Activated CD4-positive, CD25-positive, alpha-beta regulatory T cell treated with anti-CD3 and anti-CD28 coated beads, Interleukin-2, amount 50 U/mL, for 24 hours (primary cell): ENCODE data around the gene XBP1.
"Not testable (repeated sequence)": the region's sequence is repeated elsewhere in the genome, so short reads cannot be mapped to it uniquely, and the experiment has no call there.

ENCODE experiments used
- ATAC-seq, 2 donors: fragments of 150-1000 bp; cut with Tn5 transposase; one replicate each; pipeline ENCODE4 v1.10.0; 2021; ENCODE audit warnings: mild to moderate bottlenecking in 1 of 2, moderate library complexity in 1 of 2

The XBP1 gene

DNA sequence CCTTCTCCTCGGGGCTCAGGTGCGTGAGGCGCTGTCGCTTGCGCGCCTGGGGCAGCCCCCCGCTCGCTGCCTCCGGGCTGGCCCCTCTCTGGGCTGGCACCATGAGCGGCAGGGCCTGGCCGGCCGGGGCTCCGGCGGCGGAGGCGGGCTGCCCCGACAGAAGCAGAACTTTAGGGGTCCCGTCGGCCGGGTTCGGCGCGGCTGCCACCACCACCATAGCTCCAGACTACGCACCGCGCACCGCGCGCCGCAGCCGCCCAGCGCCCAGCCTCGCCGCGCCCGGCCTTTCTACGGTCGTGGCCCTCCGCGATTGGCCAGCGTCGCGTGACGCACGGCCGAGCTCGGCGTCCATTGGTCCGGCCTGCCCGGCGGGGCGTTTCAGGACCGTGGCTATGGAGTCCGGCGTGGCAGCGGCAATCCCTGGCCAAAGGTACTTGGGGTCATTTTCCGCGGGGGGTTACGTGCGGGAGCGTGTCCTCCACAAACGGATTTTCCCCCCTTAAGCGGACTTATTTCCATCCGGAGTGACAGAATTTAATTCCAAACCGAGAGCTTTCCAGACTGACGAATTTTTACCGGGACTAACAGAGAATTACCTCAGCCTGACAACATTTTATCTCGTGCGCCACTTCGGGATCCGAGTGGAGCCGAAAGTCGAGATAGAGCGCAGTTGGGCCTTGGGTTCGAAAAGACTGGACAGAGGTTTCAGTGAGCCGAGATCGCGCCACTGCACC is at the start of gene XBP1:
TSS of gene XBP1 (minus strand) at position 262 of the 734 bp plus-strand sequence.
- ATAC-seq: peak; percentile 88 to 94

- no peak for ATAC-seq
Measured at GRCh38 chr22:28846994-28847393, 46.6 kb upstream of the XBP1 start.

DNA sequence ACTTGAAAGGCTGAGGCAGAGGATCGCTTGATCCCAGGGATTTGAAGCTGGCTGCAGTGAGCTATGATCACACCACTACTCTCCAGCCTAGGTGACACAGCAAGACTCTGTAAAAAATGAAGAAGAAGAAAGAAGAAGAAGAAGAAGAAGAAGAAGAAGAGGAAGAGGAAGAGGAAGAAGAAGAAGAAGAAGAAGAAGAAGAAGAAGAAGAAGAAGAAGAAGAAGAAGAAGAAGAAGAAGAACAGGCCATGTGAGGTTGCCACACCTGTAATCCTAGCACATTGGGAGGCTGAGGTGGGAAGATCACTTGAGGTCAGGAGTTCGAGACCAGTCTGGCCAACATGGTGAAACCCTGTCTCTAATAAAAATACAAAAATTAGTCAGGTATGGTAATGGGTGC is 43.9 kb upstream of the XBP1 start:
- ATAC-seq: not testable (repeated sequence)

DNA sequence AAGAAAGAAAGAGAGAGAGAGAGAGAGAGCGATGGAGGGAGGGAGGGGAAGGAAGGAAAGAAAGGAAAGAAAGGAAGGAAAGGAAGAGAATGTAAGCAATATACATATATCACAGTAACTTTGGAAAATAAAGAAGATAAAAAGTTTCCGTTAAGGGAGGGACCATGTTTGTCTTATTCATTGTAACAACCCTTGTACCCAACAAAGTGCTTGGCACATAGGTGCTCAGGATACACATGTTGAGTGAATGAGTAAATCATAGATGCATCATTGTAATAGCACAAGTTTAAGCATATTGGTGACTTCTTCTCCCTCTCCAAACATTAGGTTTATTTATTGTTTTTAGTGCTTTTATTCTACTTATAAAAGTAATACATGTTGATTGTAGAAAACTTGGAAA is 43.3 kb upstream of the XBP1 start:
- ATAC-seq: no peak

DNA sequence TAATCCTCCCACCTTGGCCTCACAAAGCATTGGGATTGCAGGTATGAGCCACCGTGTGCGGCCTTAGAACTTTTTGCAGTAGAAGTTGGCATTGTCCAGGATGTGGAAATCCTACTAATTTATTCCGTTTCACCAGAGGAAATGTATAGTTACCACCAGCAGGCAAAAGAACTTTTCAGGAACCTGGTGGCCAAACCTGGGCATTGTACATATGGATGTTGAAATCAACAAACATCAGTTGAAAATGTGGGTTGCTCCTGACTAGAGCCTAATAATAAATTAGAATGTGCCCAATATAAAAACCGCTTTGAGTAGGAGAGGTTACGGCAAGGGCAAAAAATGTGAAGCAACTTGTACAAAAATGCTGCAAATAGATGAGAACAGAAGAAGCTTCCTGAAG is 40.7 kb upstream of the XBP1 start:
- ATAC-seq: no peak

GRCh38 chr22:28838971-28839370 is 38.6 kb upstream of the XBP1 start:
- ATAC-seq: no peak

DNA sequence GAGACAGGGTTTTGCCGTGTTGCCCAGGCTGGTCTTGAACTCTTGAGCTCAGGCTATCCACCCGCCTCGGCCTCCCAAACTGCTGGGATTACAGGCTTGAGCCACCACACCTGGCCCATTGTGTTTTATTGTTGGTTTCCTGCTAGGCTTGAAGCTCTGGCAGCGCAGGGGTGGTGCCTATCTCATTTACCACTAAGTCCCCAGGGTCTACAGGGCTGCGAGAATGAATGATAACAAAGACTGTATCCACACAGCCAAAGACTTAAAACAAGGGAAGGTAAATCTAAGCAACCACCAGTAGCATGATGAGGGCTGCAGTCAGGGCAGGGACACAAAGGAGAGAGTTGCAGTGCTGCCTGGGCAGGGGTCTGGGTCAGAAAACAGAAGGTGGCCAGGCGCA is 37.3 kb upstream of the XBP1 start:
- ATAC-seq: no peak

GRCh38 chr22:28835630-28836189 is 35.3 kb upstream of the XBP1 start:
- ATAC-seq: no peak

DNA sequence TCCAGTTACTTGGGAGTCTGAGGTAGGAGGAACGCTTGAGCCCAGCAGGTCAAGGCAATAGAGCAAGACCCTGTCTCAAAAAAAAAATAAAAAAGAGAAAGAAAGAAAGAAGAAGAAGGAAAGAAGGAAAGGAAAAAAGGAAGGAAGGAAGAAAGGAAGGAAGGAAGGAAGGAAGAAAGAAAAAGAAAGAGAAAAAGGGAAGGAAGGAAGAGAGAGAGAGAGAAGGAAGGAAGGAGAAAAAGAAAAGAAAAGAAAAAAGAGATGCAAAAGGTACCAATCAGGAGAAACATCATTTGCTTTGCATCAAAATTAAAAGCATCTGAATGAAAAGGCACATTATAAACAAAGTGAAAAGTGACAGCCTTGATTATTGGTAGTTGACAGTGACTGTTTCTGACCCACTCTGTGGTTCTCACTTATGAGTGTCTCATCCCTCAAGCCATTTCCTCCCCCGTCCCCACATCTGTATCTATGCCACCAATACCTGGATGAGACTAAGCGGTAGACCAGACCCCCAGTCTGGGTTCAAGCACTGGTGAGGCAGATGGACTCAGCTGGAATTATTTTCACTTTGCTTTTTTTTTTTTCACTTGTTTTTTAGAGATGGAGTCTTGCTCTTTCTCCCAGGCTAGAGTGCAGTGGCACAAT is 33.0 kb upstream of the XBP1 start:
- no peak for ATAC-seq

GRCh38 chr22:28832731-28833130 is 32.4 kb upstream of the XBP1 start:
- ATAC-seq: no peak

DNA sequence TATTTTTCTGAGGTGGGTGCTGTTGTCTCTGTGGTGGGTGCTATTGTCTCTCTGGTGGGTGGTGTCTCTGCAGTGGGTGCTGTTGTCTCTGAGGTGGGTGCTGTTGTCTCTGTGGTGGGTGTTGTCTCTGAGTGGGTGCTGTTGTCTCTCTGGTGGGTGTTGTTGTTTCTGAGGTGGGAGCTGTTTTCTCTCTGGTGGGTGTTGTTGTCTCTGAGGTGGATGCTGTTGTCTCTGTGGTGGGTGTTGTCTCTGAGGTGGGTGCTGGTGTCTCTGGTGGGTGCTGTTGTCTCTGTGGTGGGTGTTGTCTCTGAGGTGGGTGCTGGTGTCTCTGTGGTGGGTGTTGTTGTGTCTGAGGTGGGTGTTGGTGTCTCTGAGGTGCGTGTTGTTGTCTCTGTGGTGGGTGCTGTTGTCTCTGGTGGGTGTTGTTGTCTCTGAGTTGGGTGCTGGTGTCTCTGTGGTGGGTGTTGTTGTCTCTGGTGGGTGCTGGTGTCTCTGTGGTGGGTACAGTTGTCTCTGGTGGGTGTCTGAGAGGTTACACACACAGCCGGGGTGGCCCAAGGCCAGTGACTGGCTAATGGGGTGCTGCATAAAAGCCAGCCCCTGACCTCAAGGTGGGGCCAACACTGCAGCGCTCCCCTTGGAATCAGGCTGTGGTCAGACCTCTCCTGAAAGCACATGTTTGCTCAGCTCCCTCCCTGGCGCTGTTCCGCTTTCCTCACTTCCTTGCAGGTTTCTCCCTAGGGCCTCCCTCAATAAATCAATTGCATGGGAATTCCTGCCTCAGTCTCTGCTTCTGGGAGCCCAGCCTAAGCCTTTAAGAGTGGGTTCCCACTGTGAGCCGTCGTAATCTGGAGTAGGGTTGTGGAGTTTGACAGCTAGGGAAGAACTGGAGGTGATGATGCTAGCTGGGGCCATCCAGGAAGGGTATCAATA is 31.0 kb upstream of the XBP1 start:
- no peak for ATAC-seq

GRCh38 chr22:28830441-28830840 is 30.1 kb upstream of the XBP1 start:
- ATAC-seq: no peak

DNA sequence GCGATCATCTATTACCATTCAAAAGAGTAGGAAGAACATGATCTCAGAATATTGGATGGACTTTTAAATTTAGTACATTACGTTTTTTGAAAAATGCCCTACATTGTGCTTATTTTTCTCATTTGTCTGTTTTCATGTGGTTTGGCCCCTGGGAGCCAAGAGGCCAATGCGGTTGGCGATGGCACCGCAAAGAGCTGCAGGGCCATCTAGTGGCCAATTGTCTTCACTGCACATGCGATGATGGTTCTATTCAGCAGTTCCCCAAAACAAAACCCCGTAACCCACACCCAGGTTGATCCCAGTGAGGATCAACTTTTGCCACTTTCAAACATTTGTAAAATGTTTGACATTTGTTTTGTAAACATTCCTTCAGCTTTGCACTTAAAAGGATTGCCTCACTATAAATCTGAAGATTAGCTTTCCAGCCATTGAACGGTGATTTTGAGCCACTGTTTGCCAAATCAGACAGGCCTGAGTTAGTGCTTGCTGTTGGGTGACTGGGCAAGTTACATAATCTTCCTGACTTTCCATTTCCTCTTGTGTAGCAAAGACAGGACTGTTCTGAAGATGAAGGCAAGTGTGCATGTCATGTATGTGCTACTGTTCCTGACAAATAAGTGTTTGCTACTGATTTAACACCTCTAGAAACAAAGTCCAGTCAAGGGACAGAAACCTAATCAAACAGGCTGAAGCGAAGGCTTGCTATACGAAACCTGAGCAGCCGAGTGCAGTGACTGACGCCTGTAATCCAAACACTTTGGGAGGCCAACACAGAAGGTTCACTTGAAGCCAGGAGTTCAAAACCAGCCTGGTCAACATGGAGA is 29.2 kb upstream of the XBP1 start:
- peak in 1 of 2 donors; percentile 58 for ATAC-seq

DNA sequence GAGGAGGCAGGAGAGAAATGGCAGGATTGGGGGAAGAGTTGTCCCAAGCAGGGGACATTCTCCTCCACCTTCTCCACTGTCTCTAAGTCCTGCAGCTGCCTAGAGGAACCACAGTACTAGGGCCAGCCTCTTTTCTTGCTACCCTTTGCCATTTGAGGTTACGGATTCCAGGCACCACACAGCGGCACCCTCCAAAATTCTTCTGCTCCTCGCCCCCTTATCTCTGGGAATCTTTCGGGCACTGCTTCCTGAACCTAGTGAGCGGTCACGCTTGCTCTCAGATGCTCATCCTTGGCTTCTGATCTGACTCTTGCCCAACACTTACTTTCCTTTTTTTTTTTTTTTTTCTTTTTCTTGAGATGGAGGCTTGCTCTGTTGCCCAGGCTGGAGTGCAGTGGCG is 26.6 kb upstream of the XBP1 start:
- ATAC-seq: no peak

DNA sequence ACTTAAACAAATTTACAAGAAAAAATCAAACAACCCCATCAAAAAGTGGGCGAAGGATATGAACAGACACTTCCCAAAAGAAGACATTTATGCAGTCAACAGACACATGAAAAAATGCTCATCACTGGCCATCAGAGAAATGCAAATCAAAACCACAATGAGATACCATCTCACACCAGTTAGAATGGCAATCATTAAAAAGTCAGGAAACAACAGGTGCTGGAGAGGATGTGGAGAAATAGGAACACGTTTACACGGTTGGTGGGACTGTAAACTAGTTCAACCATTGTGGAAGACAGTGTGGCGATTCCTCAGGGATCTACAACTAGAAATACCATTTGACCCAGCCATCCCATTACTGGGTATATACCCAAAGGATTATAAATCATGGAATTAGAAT is 26.1 kb upstream of the XBP1 start:
- not testable (repeated sequence) for ATAC-seq

- not testable (repeated sequence) for ATAC-seq
Measured at GRCh38 chr22:28824455-28824854, 24.1 kb upstream of the XBP1 start.

DNA sequence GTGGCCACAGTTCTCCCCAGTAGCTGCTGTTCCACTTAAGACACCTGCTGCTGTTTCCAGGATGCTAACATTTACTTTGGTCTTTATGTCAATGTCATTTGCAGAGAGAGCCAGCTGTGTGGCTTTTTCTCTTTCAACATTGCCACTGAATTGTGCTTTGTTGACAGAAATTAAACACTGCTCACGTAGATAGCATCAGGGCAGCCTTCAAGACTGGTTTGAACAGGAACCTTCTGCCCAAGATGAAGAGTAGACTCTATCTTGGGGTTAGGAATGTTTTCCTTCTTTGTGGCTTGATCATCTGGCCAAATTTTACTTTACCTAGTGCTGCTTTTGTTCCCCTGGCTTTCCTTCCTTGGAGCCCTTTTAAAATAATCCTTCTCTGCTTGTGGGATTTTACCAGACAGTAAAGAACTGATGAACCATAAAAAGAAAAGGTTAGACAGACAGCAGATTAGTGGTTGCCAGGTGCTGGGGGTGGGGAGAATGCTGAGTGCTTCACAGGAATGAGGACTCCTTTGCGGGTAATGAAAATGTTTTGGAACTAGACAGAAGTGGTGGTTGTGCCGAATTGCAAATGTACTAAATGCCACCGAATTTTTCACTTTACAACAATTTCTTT is 22.7 kb upstream of the XBP1 start:
- ATAC-seq: no peak

DNA sequence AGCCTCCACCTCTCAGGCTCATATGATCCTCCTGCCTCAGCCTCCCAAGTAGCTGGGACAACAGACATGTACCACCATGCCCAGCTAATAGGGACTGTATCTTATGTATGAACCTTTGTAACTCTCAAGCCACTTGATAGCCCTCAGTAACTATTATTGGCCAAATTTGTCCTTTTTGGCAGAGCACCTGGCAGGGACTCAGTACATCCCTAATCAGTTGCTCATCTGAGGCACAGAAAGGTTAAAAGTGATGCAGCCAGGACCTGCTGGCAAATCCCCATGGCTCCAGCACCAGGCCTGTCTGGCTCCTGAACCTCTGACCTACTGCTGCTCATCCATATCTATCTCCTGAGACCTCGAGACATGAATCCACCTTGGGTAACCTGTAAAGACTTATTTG is 21.1 kb upstream of the XBP1 start:
- ATAC-seq: no peak

DNA sequence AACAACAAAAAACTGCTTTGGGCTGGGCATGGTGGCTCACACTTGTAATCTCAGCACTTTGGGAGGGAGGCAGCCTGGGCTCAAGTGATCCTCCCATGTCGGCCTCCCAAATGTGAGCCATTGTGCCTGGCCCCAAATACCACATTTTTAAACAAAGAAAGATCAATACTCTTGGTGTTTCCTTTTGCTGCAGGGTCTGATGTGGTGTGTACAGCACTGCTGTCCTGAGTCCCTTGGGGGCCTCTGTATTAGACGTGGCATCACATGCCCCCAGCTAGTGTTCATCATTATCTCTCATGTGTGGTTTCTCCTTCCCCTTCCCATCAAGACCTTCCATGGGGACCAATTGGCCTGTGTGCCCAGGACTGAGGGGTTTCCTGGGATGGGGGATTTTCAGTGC is 20.5 kb upstream of the XBP1 start:
- no peak for ATAC-seq

- ATAC-seq: no peak
Measured at GRCh38 chr22:28819253-28820096, 19.1 kb upstream of the XBP1 start.
